GM23338 (cell line): ENCODE data around the gene PRPF19. TPM values are rescaled to one million over a fixed set of nuclear protein-coding genes. Genes with fewer than 3 reads are reported as not detected.

Experiments used
- ATAC-seq: fragments of 200-7000 bp; cut with Tn5 transposase; 3 replicates; pipeline ENCODE4 v1.9.1; 2020
- DNase-seq: peaks from one replicate; pipeline ENCODE4 v3.0.0-alpha.2; 2015; ENCODE audit warnings: low spot score
- H2AFZ ChIP-seq: fragments of 200-600 bp; sonication (generic); 2 replicates; pipeline ENCODE4 v1.8.0; 2016; ENCODE audit warnings: antibody characterized with exemption, mild to moderate bottlenecking, moderate library complexity
- H3F3A ChIP-seq: fragments of 200-600 bp; sonication (generic); replicated peaks from 2 replicates; pipeline ENCODE4 v1.8.0; 2017; ENCODE audit warnings: antibody characterized with exemption, mixed run types, low read depth
- H3K27ac ChIP-seq: fragments of 200-600 bp; sonication (generic); 2 replicates; pipeline ENCODE4 v1.6.1; 2016; ENCODE audit warnings: low read depth
- H3K27me3 ChIP-seq: fragments of 200-600 bp; sonication (generic); 2 replicates; pipeline ENCODE4 v1.8.0; 2016; ENCODE audit warnings: mild to moderate bottlenecking, mixed run types, moderate library complexity; ENCODE audit not compliant: insufficient read depth
- H3K36me3 ChIP-seq: fragments of 200-600 bp; sonication (generic); 2 replicates; pipeline ENCODE4 v1.8.0; 2016; ENCODE audit warnings: mild to moderate bottlenecking; ENCODE audit not compliant: insufficient read depth
- H3K4me1 ChIP-seq: fragments of 200-600 bp; sonication (generic); 2 replicates; pipeline ENCODE4 v1.8.0; 2016; ENCODE audit warnings: mild to moderate bottlenecking, moderate library complexity; ENCODE audit not compliant: insufficient read depth
- H3K4me2 ChIP-seq: fragments of 200-600 bp; sonication (generic); 2 replicates; pipeline ENCODE4 v1.7.1; 2017; ENCODE audit warnings: mixed run types
- H3K4me3 ChIP-seq: fragments of 200-600 bp; sonication (generic); 2 replicates; pipeline ENCODE4 v1.6.1; 2016; ENCODE audit warnings: mixed run types
- H3K79me2 ChIP-seq: fragments of 200-600 bp; sonication (generic); replicated peaks from 2 replicates; pipeline ENCODE4 v1.8.0; 2017; ENCODE audit warnings: mild to moderate bottlenecking; ENCODE audit not compliant: insufficient read depth
- H3K9me2 ChIP-seq: fragments of 200-600 bp; sonication (generic); 2 replicates; pipeline ENCODE4 v1.8.0; 2017; ENCODE audit not compliant: insufficient read depth
- H4K20me1 ChIP-seq: fragments of 200-600 bp; sonication (generic); replicated peaks from 2 replicates; pipeline ENCODE4 v1.8.0; 2017; ENCODE audit warnings: mild to moderate bottlenecking; ENCODE audit not compliant: insufficient read depth
- H3K27ac Mint-ChIP-seq: 2 replicates; pipeline ENCODE4 v1.8.0; 2020; ENCODE audit warnings: inconsistent platforms, mild to moderate bottlenecking, moderate library complexity, mixed read lengths
- H3K27me3 Mint-ChIP-seq: 3 replicates; pipeline ENCODE4 v1.8.0; 2022; ENCODE audit warnings: low read depth, mild to moderate bottlenecking, moderate library complexity, mixed read lengths, inconsistent platforms; ENCODE audit not compliant: insufficient read depth, poor library complexity
- H3K36me3 Mint-ChIP-seq: 3 replicates; pipeline ENCODE4 v1.8.0; 2021; ENCODE audit warnings: low read depth, mild to moderate bottlenecking, inconsistent platforms, moderate library complexity, mixed read lengths
- H3K4me1 Mint-ChIP-seq: 3 replicates; pipeline ENCODE4 v1.8.0; 2020; ENCODE audit warnings: mild to moderate bottlenecking, inconsistent platforms, mixed read lengths
- H3K4me3 Mint-ChIP-seq: 3 replicates; pipeline ENCODE4 v1.8.0; 2021; ENCODE audit warnings: moderate library complexity, mild to moderate bottlenecking, inconsistent platforms, mixed read lengths
- H3K9me3 Mint-ChIP-seq: 3 replicates; pipeline ENCODE4 v1.8.0; 2020; ENCODE audit warnings: moderate library complexity, mild to moderate bottlenecking, inconsistent platforms, mixed read lengths
- CREB1 ChIP-seq: fragments of 250-450 bp; sonication (Bioruptor Pico); IDR thresholded peaks from 2 replicates; pipeline ENCODE4 v1.5.0; 2020; ENCODE audit warnings: low read depth, mild to moderate bottlenecking, moderate library complexity
- ETS1 ChIP-seq: IDR thresholded peaks from 2 replicates; pipeline ENCODE4 v1.6.1; 2016; ENCODE audit warnings: antibody characterized with exemption
- EZH2 ChIP-seq: fragments of 200-600 bp; sonication (generic); IDR thresholded peaks from one replicate; pipeline ENCODE4 v1.8.0; 2017; ENCODE audit warnings: antibody characterized with exemption, mild to moderate bottlenecking, low read depth; ENCODE audit not compliant: unreplicated experiment
- EZH2phosphoT487 ChIP-seq: fragments of 200-600 bp; sonication (generic); IDR thresholded peaks from one replicate; pipeline ENCODE4 v1.8.1; 2018; ENCODE audit warnings: antibody characterized with exemption; ENCODE audit not compliant: unreplicated experiment
- JUNB ChIP-seq: IDR thresholded peaks from one replicate; pipeline ENCODE4 v1.6.1; 2016; ENCODE audit warnings: antibody characterized with exemption; ENCODE audit not compliant: unreplicated experiment
- NANOG ChIP-seq: IDR thresholded peaks from 2 replicates; pipeline ENCODE4 v1.6.1; 2016; ENCODE audit warnings: antibody characterized with exemption, borderline replicate concordance
- POLR2AphosphoS5 ChIP-seq: IDR thresholded peaks from 2 replicates; pipeline ENCODE4 v1.6.1; 2016; ENCODE audit warnings: antibody characterized with exemption, low read depth
- REST ChIP-seq: IDR thresholded peaks from one replicate; pipeline ENCODE4 v1.6.1; 2018; ENCODE audit warnings: antibody characterized with exemption; ENCODE audit not compliant: unreplicated experiment
- STAT1 ChIP-seq: IDR thresholded peaks from one replicate; pipeline ENCODE4 v1.6.1; 2016; ENCODE audit warnings: antibody characterized with exemption; ENCODE audit not compliant: unreplicated experiment
- ZNF114 ChIP-seq: fragments of 250-450 bp; sonication (Bioruptor Pico); IDR thresholded peaks from 2 replicates; pipeline ENCODE4 v1.5.0; 2020; ENCODE audit warnings: mild to moderate bottlenecking, moderate library complexity
- ZNF331 ChIP-seq: fragments of 250-450 bp; sonication (Bioruptor Pico); IDR thresholded peaks from 2 replicates; pipeline ENCODE4 v1.5.0; 2020; ENCODE audit warnings: low read depth, mild to moderate bottlenecking, moderate library complexity
- ZNF462 ChIP-seq: fragments of 250-450 bp; sonication (Bioruptor Pico); IDR thresholded peaks from 2 replicates; pipeline ENCODE4 v1.5.0; 2020; ENCODE audit warnings: mild to moderate bottlenecking, moderate library complexity
- polyA plus RNA-seq: library from polyadenylated mRNA; unstranded; fragments of >200 nt; fragmentation: Nextera tagmentation; extraction: Ambion mirVana; gene quantifications from 2 replicates; pipeline ENCODE4 v1.2.1, GENCODE V29; 2016
- total RNA-seq: library from RNA; depleted of rRNA; stranded (reverse); fragments of >200 nt; shearing (Covaris generic); gene quantifications from 2 replicates; pipeline ENCODE4 v1.2.3, GENCODE V29; 2014

The PRPF19 gene
- total and polyA plus RNA-seq, 2 experiments from 2014 or later, result 153 to 161 TPM

GRCh38 chr11:60919956-60920355, 13.6 kb upstream of the PRPF19 start:
- Mint-ChIP-seq H3K4me1 (peaks cover 29% of the 10 kb centered on the region), H3K4me3 (no peak overlapping the region), H3K27me3 (peaks cover 11% of the 10 kb centered on the region), H3K9me3 (no peaks in the 10 kb centered on the region; the same call in 2 of the 3 replicates), H3K27ac (no peak overlapping the region), H3K36me3 (peaks cover 40% of the 10 kb centered on the region)
- Histone ChIP-seq H3K4me1 (peaks cover 21% of the 10 kb centered on the region), H3K4me2 (no peak overlapping the region), H4K20me1 (peaks cover 7% of the 10 kb centered on the region; the same call in 1 of the 2 replicates), H3K4me3 (no peak overlapping the region), H2AFZ (no peak overlapping the region), H3K27me3 (0 out of 2 replicates have a peak, but pooled peaks cover under 1% of the 10 kb centered on the region), H3K27ac (no peak overlapping the region), H3K79me2 (peaks cover 29% of the 10 kb centered on the region), H3F3A (0 out of 2 replicates have a peak, but pooled peaks cover 2% of the 10 kb centered on the region), H3K36me3 (no peaks in the 10 kb centered on the region), H3K9me2 (no peaks in the 10 kb centered on the region)
- ATAC-seq (no peak), DNase-seq (peak; percentile 11)
- TF ChIP-seq ZNF462 (CRISPR knock-in tag) (no peak), EZH2phosphoT487 (no peak), EZH2 (no peak), POLR2AphosphoS5 (no peak), ZNF114 (CRISPR knock-in tag) (no peak), STAT1 (no peak), CREB1 (no peak), ETS1 (no peak), REST (no peak), ZNF331 (CRISPR knock-in tag) (no peak), JUNB (no peak), NANOG (no peak)
